GM10248 (cell line): ENCODE results near the gene SLC22A1.

ENCODE experiments used
- CTCF ChIA-PET: fragments of 300-600 bp; sonication (Branson Sonifier 250); formaldehyde crosslinking; extraction: SDS; loops from one replicate; lab custom pipeline; 2021; ENCODE audit warnings: antibody characterized with exemption; lab: Yijun Ruan, JAX
- POLR2A ChIA-PET: fragments of 350-650 bp; sonication (Branson Sonifier 250); formaldehyde crosslinking; extraction: SDS; loops from one replicate; lab custom pipeline; 2020; ENCODE audit warnings: antibody characterized with exemption; lab: Yijun Ruan, JAX
- DNase-seq: peaks from one replicate; pipeline ENCODE4 v3.0.0; 2012; ENCODE audit errors: extremely low spot score
- CTCF ChIP-seq: IDR thresholded peaks from 2 replicates; pipeline ENCODE4 v1.5.1; 2012; ENCODE audit warnings: mild to moderate bottlenecking, low read depth; ENCODE audit errors: extremely low read depth, missing control alignments, control extremely low read depth

Gene SLC22A1

GRCh38 chr6:160203953-160204352 lies 82.3 kb downstream of the SLC22A1 start:
- POLR2A ChIA-PET: interaction anchor here (0.6 kb wide), 1 partner anchor 443 kb away, joined by 5 read pairs; no protein-coding TSS in a partner anchor
- TF ChIP-seq CTCF: no peak
- no peak for DNase-seq
- CTCF ChIA-PET: no interaction called here

- ChIA-PET CTCF (no interaction called here), POLR2A (no interaction called here)
- no peak for TF ChIP-seq CTCF
- no peak for DNase-seq
These were observed 83.1 kb downstream of the SLC22A1 start for GRCh38 chr6:160204710-160205109.

GRCh38 chr6:160207618-160208017 lies 86.0 kb downstream of the SLC22A1 start:
- ChIA-PET CTCF (no interaction called here), POLR2A (no interaction called here)
- no peak for TF ChIP-seq CTCF
- no peak for DNase-seq
